CD14-positive monocyte (primary cell): ENCODE results near the gene AMT. TPM values are rescaled to one million over a fixed set of nuclear protein-coding genes. Genes with fewer than 3 reads are reported as not detected.

Experiments used
- DNase-seq, 3 donors: peaks; one replicate each; pipeline ENCODE4 v3.0.0-alpha.2; 2011 to 2022
- H2AFZ ChIP-seq: 2 replicates; pipeline ENCODE4 v1.6.0; 2012; ENCODE audit warnings: mild to moderate bottlenecking, low read depth, low read length, inconsistent platforms; ENCODE audit not compliant: insufficient read depth, poor library complexity, severe bottlenecking
- H3K27ac ChIP-seq, 2 donors: 1 replicate in 1 of 2; 2 replicates in 1 of 2; pipeline ENCODE4 v1.5.1; 2012 to 2013; ENCODE audit warnings: low read length in 2 of 2, control low read depth in 1 of 2, inconsistent platforms in 1 of 2, low read depth in 1 of 2, mild to moderate bottlenecking in 1 of 2
- H3K27me3 ChIP-seq, 2 donors: one replicate each; pipeline versions ENCODE4 v1.6.0 to v1.6.1; 2011 to 2013; ENCODE audit warnings: low read length in 2 of 2; ENCODE audit not compliant: control insufficient read depth in 2 of 2, insufficient read depth in 2 of 2
- H3K36me3 ChIP-seq, 2 donors: replicated peaks in 1 of 2; 1 replicate in 1 of 2; 2 replicates in 1 of 2; pipeline versions ENCODE4 v1.5.1 to v1.6.1; 2012 to 2013; ENCODE audit warnings: low read length in 2 of 2, control low read depth in 1 of 2, inconsistent platforms in 1 of 2, mild to moderate bottlenecking in 1 of 2; ENCODE audit not compliant: insufficient read depth in 2 of 2, control insufficient read depth in 1 of 2
- H3K4me1 ChIP-seq, 2 donors: 1 replicate in 1 of 2; 2 replicates in 1 of 2; pipeline versions ENCODE4 v1.5.1 to v1.6.1; 2012 to 2013; ENCODE audit warnings: low read length in 2 of 2, control low read depth in 1 of 2, inconsistent platforms in 1 of 2, mild to moderate bottlenecking in 1 of 2, moderate library complexity in 1 of 2; ENCODE audit not compliant: insufficient read depth in 2 of 2, control insufficient read depth in 1 of 2
- H3K4me2 ChIP-seq: replicated peaks from 2 replicates; pipeline ENCODE3; 2012; ENCODE audit warnings: low read length, moderate library complexity, mild to moderate bottlenecking; ENCODE audit not compliant: poor library complexity, severe bottlenecking; ENCODE audit errors: extremely low read depth
- H3K4me3 ChIP-seq, 3 experiments: fragments of 200-600 bp in 1 of 3; sonication (generic) in 1 of 3; replicated peaks in 1 of 3; 1 replicate in 2 of 3; 2 replicates in 1 of 3; pipeline ENCODE4 v1.5.1; 2011 to 2013; ENCODE audit warnings: low read length in 3 of 3, mild to moderate bottlenecking in 3 of 3, control low read depth in 2 of 3, low read depth in 2 of 3, inconsistent platforms in 1 of 3, moderate library complexity in 1 of 3
- H3K79me2 ChIP-seq: 2 replicates; pipeline ENCODE4 v1.6.0; 2012; ENCODE audit warnings: mild to moderate bottlenecking, control low read depth, inconsistent platforms, low read length, moderate library complexity; ENCODE audit not compliant: insufficient read depth
- H3K9ac ChIP-seq: 2 replicates; pipeline ENCODE4 v1.6.0; 2017; ENCODE audit warnings: low read length, mild to moderate bottlenecking; ENCODE audit not compliant: insufficient read depth, poor library complexity, severe bottlenecking
- H3K9me3 ChIP-seq, 2 donors: replicated peaks in 1 of 2; 1 replicate in 1 of 2; 2 replicates in 1 of 2; pipeline versions ENCODE4 v1.5.1 to v1.6.1; 2012 to 2013; ENCODE audit warnings: low read length in 2 of 2, control low read depth in 1 of 2; ENCODE audit not compliant: control insufficient read depth in 1 of 2, insufficient read depth in 1 of 2
- H4K20me1 ChIP-seq: 2 replicates; pipeline ENCODE4 v1.6.0; 2012; ENCODE audit warnings: mild to moderate bottlenecking, low read length, control low read depth, moderate library complexity; ENCODE audit not compliant: insufficient read depth
- H3K27ac Mint-ChIP-seq, 7 donors: one replicate each; pipeline ENCODE4 v1.8.0; 2020; ENCODE audit warnings: mild to moderate bottlenecking in 7 of 7, mixed read lengths in 7 of 7, moderate library complexity in 6 of 7, inconsistent platforms in 2 of 7
- H3K27me3 Mint-ChIP-seq, 3 donors: one replicate each; pipeline ENCODE4 v1.8.0; 2021 to 2022; ENCODE audit warnings: low read depth in 3 of 3, mild to moderate bottlenecking in 3 of 3, mixed read lengths in 3 of 3, moderate library complexity in 3 of 3, inconsistent platforms in 1 of 3
- H3K36me3 Mint-ChIP-seq, 2 donors: one replicate each; pipeline ENCODE4 v1.8.0; 2020; ENCODE audit warnings: mixed read lengths in 2 of 2, inconsistent platforms in 1 of 2, mild to moderate bottlenecking in 1 of 2
- H3K4me1 Mint-ChIP-seq: one replicate; pipeline ENCODE4 v1.8.0; 2020; ENCODE audit warnings: mild to moderate bottlenecking, mixed read lengths
- H3K4me3 Mint-ChIP-seq, 2 donors: one replicate each; pipeline ENCODE4 v1.8.0; 2020; ENCODE audit warnings: mild to moderate bottlenecking in 2 of 2, mixed read lengths in 2 of 2, moderate library complexity in 1 of 2
- H3K9me3 Mint-ChIP-seq, 7 donors: one replicate each; pipeline ENCODE4 v1.8.0; 2020 to 2022; ENCODE audit warnings: mixed read lengths in 7 of 7, mild to moderate bottlenecking in 6 of 7, moderate library complexity in 6 of 7, inconsistent platforms in 2 of 7
- CTCF ChIP-seq: fragments of 200-600 bp; IDR thresholded peaks from one replicate; pipeline ENCODE4 v1.8.0; 2022; ENCODE audit warnings: antibody characterized with exemption, mild to moderate bottlenecking
- WGBS: methylation state at CpG from one replicate; pipeline ENCODE4 v1.1.5; 2013; ENCODE audit warnings: missing lambda C conversion rate; ENCODE audit not compliant: insufficient coverage; 5-methylcytosine and 5-hydroxymethylcytosine counted together
- intact Hi-C, 2 donors: fragments of 100-400 bp; cut with micrococcal nuclease; formaldehyde crosslinking; loops; one replicate each; pipeline versions ENCODE4 v1.15.0 to v1.15.1; 2023
- polyA plus RNA-seq, 3 donors: library from polyadenylated mRNA; depleted of rRNA in 1 of 3; unstranded in 2 of 3; stranded (reverse) in 1 of 3; fragments of 300-500 nt in 2 of 3; fragments of >200 nt in 1 of 3; fragmentation: Illumina TruSeq in 2 of 3; gene quantifications; 1 replicate in 2 of 3; 2 replicates in 1 of 3; pipeline ENCODE4 v1.2.3, GENCODE V29; 2012 to 2021

AMT gene
- polyA plus RNA-seq, 3 donors: 2.0 to 25.1 (median 3.1) TPM

- H3K4me3 Mint-ChIP-seq: peak overlapping the region; percentile 94 to 95
- H3K36me3 Mint-ChIP-seq: peaks cover 19 to 23% of the 10 kb centered on the region in 2 donors
- peaks cover 0 to 2% (median 0%) of the 10 kb centered on the region in 7 donors for H3K9me3 Mint-ChIP-seq
- intact Hi-C loops: loop anchor here in 1 of 2 donors (2.0 kb wide), 1 partner anchor 16 kb away; the partner anchor contains the start of gene TCTA
- no peak for TF ChIP-seq CTCF
- H3K9me3 ChIP-seq: no peaks in the 10 kb centered on the region
- H3K36me3 ChIP-seq: peaks cover 10 to 18% of the 10 kb centered on the region in 2 donors
- no peak for DNase-seq
- H3K27me3 Mint-ChIP-seq: no peaks in the 10 kb centered on the region
- H3K4me1 ChIP-seq: peaks cover 15 to 19% of the 10 kb centered on the region in 2 donors
- 0% methylated on average over 7 of the region's 9 CpGs for whole genome bisulfite sequencing
- H3K4me2 ChIP-seq: peak overlapping the region; percentile 85
- peaks cover 14% of the 10 kb centered on the region for H3K4me1 Mint-ChIP-seq
- H3K9ac ChIP-seq: peak overlapping the region; percentile 81
- no peaks in the 10 kb centered on the region for H4K20me1 ChIP-seq
- peak overlapping the region; percentile 85 to 93 for H3K27ac ChIP-seq
- no peaks in the 10 kb centered on the region for H3K27me3 ChIP-seq
- H3K4me3 ChIP-seq: peak overlapping the region; percentile 33 to 95 (median 61)
- H3K79me2 ChIP-seq: no peaks in the 10 kb centered on the region
- H2AFZ ChIP-seq: peak overlapping the region; percentile 96
- peak overlapping the region in 5 of 7 donors; percentile 50 to 98 (median 97) for H3K27ac Mint-ChIP-seq
Observed at GRCh38 chr3:49428752-49429080, 6.4 kb upstream of the AMT start.

GRCh38 chr3:49427586-49427985, 5.3 kb upstream of the AMT start:
- Histone ChIP-seq H3K27me3 (no peaks in the 10 kb centered on the region), H3K79me2 (no peaks in the 10 kb centered on the region), H4K20me1 (no peaks in the 10 kb centered on the region), H2AFZ (no peak overlapping the region), H3K9me3 (no peaks in the 10 kb centered on the region), H3K4me3 (no peak overlapping the region), H3K9ac (no peak overlapping the region), H3K4me1 (peaks cover 17 to 23% of the 10 kb centered on the region in 2 donors), H3K4me2 (no peak overlapping the region), H3K36me3 (peaks cover 10 to 18% of the 10 kb centered on the region in 2 donors), H3K27ac (no peak overlapping the region)
- peak overlapping the region in 4 of 7 donors; percentile 43 to 97 (median 50) for H3K27ac Mint-ChIP-seq
- TF ChIP-seq CTCF: no peak
- peaks cover 0 to 2% (median 0%) of the 10 kb centered on the region in 7 donors for H3K9me3 Mint-ChIP-seq
- H3K27me3 Mint-ChIP-seq: no peaks in the 10 kb centered on the region
- DNase-seq: peak in 1 of 3 donors; percentile 48
- intact Hi-C loops: no loop called here
- 88% methylated on average over 1 of the region's 2 CpGs for WGBS
- no peak overlapping the region for H3K4me3 Mint-ChIP-seq
- H3K36me3 Mint-ChIP-seq: peaks cover 29 to 30% of the 10 kb centered on the region in 2 donors
- peaks cover 19% of the 10 kb centered on the region for H3K4me1 Mint-ChIP-seq
